K562 (cell line): Measurements from ENCODE around the gene LAMA1. TPM values are rescaled to one million over a fixed set of nuclear protein-coding genes. Genes with fewer than 3 reads are reported as not detected.

ENCODE experiments used
- E2F8 ChIP-seq: fragments of 450-650 bp; IDR thresholded peaks from 2 replicates; pipeline ENCODE4 v1.7.1; 2018; ENCODE audit warnings: mild to moderate bottlenecking, low read depth; ENCODE audit not compliant: partially characterized antibody
- KDM5B ChIP-seq: fragments of 200-600 bp; sonication (generic); IDR thresholded peaks from 2 replicates; pipeline ENCODE4 v1.6.1; 2012; ENCODE audit warnings: low read depth, mild to moderate bottlenecking, moderate library complexity, low read length, control low read depth, inconsistent platforms; ENCODE audit not compliant: insufficient replicate concordance
- LEF1 ChIP-seq: fragments of 450-650 bp; IDR thresholded peaks from 2 replicates; pipeline ENCODE4 v1.6.1; 2016; ENCODE audit warnings: mild to moderate bottlenecking
- MLX ChIP-seq, 2 experiments: fragments of 450-650 bp in 1 of 2; sonication (generic) in 1 of 2; formaldehyde crosslinking; conservative IDR thresholded peaks; 2 replicates each; pipeline versions ENCODE4 v1.4.0 to v1.8.1; 2020 to 2022; ENCODE audit warnings: mild to moderate bottlenecking in 1 of 2, missing genetic modification reagents in 1 of 2
- THRAP3 ChIP-seq: fragments of 450-650 bp; IDR thresholded peaks from 2 replicates; pipeline ENCODE4 v1.6.1; 2016; ENCODE audit warnings: mild to moderate bottlenecking, inconsistent platforms, borderline replicate concordance
- XRCC3 ChIP-seq: fragments of 450-650 bp; IDR thresholded peaks from 2 replicates; pipeline ENCODE4 v1.6.1; 2017; ENCODE audit warnings: mild to moderate bottlenecking, moderate library complexity
- ZNF407 ChIP-seq: fragments of 450-650 bp; IDR thresholded peaks from 2 replicates; pipeline ENCODE4 v1.6.1; 2016; ENCODE audit warnings: low read depth
- polyA plus RNA-seq, 8 experiments: library from polyadenylated mRNA; depleted of rRNA in 4 of 8; stranded (reverse) in 5 of 8; unstranded in 3 of 8; fragments of >200 nt; fragmentation: Nextera tagmentation in 2 of 8; fragmentation: Illumina TruSeq in 1 of 8; extraction: Ambion mirVana in 2 of 8; extraction: Trizol in 1 of 8; gene quantifications; 2 replicates each; pipeline versions ENCODE4 v1.2.1 to v1.2.3, GENCODE V29; 2011 to 2014; ENCODE audit warnings: inconsistent platforms in 1 of 8, missing spikeins in 1 of 8
- total RNA-seq, 7 experiments: library from RNA; depleted of rRNA in 6 of 7; stranded (reverse); fragments of >200 nt in 6 of 7; fragmentation: Illumina TruSeq in 2 of 7; extraction: Trizol in 2 of 7; gene quantifications; 2 replicates each; pipeline versions ENCODE4 v1.2.1 to v1.2.3, GENCODE V29; 2011 to 2021; ENCODE audit warnings: low replicate concordance in 1 of 7

LAMA1 gene
- total and polyA plus RNA-seq, 9 of the 15 experiments (the other 6 are each of a cell fraction or from before 2014, with no cell fraction given): 0.04 TPM; not detected in 8

- TF ChIP-seq ZNF407 (no peak), LEF1 (no peak), THRAP3 (no peak), E2F8 (no peak), MLX (CRISPR knock-in tag; conservative IDR thresholded peaks at IDR 0.05) (no peak), XRCC3 (no peak), KDM5B (no peak)
- TF ChIP-seq, all 486 proteins: peak for 0
Measured at GRCh38 chr18:6923220-6923619, 194.4 kb downstream of the LAMA1 start (continued).
